ENCODE measurements around the gene PRKCSH. TPM values are rescaled to one million over a fixed set of nuclear protein-coding genes. Genes with fewer than 3 reads are reported as not detected.

Gene PRKCSH
- total and polyA plus RNA-seq, 10 of the 15 experiments (the other 5 are each of a cell fraction or from before 2014, with no cell fraction given) = 1.1 to 280 (median 44.1) TPM

GRCh38 chr19:11456659-11457058, 21.2 kb downstream of the PRKCSH start:
- TF ChIP-seq PKNOX1 (IDR thresholded peaks at IDR 0.05) (no peak), RUNX3 (IDR thresholded peaks at IDR 0.05; ENCODE audit: low read length) (no peak), POLR2A (IDR thresholded peaks at IDR 0.05; ENCODE audit: low read depth, low read length) (no peak), NFXL1 (IDR thresholded peaks at IDR 0.05; ENCODE audit: borderline replicate concordance) (no peak), POLR2AphosphoS5 (IDR thresholded peaks at IDR 0.05; ENCODE audit: low read length) (no peak), EED (IDR thresholded peaks at IDR 0.05; ENCODE audit: low read depth) (no peak), ELK1 (IDR thresholded peaks at IDR 0.05; ENCODE audit: low read depth, low read length) (no peak), ZBTB33 (IDR thresholded peaks at IDR 0.05) (no peak), ZZZ3 (IDR thresholded peaks at IDR 0.05; ENCODE audit: control insufficient read depth, insufficient read length, low read depth) (no peak), RB1 (IDR thresholded peaks at IDR 0.05; ENCODE audit: borderline replicate concordance) (no peak), CHD4 (IDR thresholded peaks at IDR 0.05) (no peak), SUZ12 (IDR thresholded peaks at IDR 0.05; ENCODE audit: unreplicated experiment) (no peak), NFYB (IDR thresholded peaks at IDR 0.05; ENCODE audit: insufficient read depth, low read depth, low read length) (no peak), SPI1 (IDR thresholded peaks at IDR 0.05; ENCODE audit: borderline replicate concordance, insufficient read depth, low read depth, low read length) (no peak), IRF5 (IDR thresholded peaks at IDR 0.05; ENCODE audit: borderline replicate concordance) (no peak), SUPT20H (IDR thresholded peaks at IDR 0.05; ENCODE audit: borderline replicate concordance, control insufficient read depth, low read depth, low read length) (no peak), KDM1A (IDR thresholded peaks at IDR 0.05; ENCODE audit: borderline replicate concordance) (no peak)
- Histone ChIP-seq H2AFZ (ENCODE audit: control insufficient read depth, low read depth, low read length) (no peak overlapping the region), H3K4me1 (ENCODE audit: control insufficient read depth, insufficient read depth, low read length) (no peaks in the 10 kb centered on the region), H3K27me3 (replicated peaks in 1 of 2; ENCODE audit: control insufficient read depth in 2 of 2, insufficient read depth in 2 of 2, low read length in 1 of 2) (no peaks in the 10 kb centered on the region), H3K27ac (ENCODE audit: control insufficient read depth, insufficient read depth) (no peak overlapping the region), H3K4me3 (no peak overlapping the region), H3K79me2 (ENCODE audit: control insufficient read depth, insufficient read depth, low read length) (no peaks in the 10 kb centered on the region), H3K9me3 (replicated peaks; ENCODE audit: control insufficient read depth, insufficient read depth, low read length) (no peaks in the 10 kb centered on the region), H3K36me3 (ENCODE audit: control insufficient read depth in 2 of 2, insufficient read depth in 2 of 2, low read length in 1 of 2) (no peaks in the 10 kb centered on the region), H3K9ac (ENCODE audit: control insufficient read depth, insufficient read depth, low read length) (no peak overlapping the region), H3K4me2 (ENCODE audit: control insufficient read depth, insufficient read depth) (no peak overlapping the region), H4K20me1 (ENCODE audit: control insufficient read depth, insufficient read depth) (no peaks in the 10 kb centered on the region)
- no peak for ATAC-seq
- ChIA-PET POLR2A (no interaction called here), CTCF (no interaction called here), RAD21 (ENCODE audit: unreplicated experiment) (no interaction called here), SMC1A (ENCODE audit: uncharacterized antibody, unreplicated experiment) (no interaction called here)
- in situ Hi-C loops (cut with MboI) = no loop called here
- 77% methylated on average over 7 of the region's 7 CpGs for WGBS (ENCODE audit: insufficient coverage, insufficient replicate concordance, low lambda C conversion rate, missing lambda C conversion rate)
- no TSS peak for BruUV-seq (replicated peaks)
- FAIRE-seq = no peak
- intact Hi-C loops (cut with micrococcal nuclease; ENCODE audit: unreplicated experiment) = no loop called here
- DNase-seq (ENCODE audit: low read depth, low spot score) = no peak

Data from GM12878 (cell line).